ENCODE data around the gene METRNL.

DNA sequence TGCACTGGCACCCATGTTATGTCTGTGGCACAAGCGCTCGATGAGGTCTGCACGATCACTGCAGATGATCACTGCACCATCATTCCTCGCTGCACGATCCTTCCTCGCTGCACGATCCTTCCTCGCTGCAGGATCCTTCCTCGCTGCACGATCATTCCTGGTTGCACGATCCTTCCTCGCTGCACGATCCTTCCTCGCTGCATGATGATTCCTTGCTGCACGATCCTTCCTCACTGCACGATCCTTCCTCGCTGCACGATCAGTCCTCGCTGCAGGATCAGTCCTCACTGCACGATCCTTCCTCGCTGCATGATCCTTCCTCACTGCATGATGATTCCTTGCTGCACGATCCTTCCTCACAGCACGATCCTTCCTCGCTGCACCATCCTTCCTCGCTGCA lies 29.3 kb downstream of the METRNL start:
- TF ChIP-seq, protein P1, sequence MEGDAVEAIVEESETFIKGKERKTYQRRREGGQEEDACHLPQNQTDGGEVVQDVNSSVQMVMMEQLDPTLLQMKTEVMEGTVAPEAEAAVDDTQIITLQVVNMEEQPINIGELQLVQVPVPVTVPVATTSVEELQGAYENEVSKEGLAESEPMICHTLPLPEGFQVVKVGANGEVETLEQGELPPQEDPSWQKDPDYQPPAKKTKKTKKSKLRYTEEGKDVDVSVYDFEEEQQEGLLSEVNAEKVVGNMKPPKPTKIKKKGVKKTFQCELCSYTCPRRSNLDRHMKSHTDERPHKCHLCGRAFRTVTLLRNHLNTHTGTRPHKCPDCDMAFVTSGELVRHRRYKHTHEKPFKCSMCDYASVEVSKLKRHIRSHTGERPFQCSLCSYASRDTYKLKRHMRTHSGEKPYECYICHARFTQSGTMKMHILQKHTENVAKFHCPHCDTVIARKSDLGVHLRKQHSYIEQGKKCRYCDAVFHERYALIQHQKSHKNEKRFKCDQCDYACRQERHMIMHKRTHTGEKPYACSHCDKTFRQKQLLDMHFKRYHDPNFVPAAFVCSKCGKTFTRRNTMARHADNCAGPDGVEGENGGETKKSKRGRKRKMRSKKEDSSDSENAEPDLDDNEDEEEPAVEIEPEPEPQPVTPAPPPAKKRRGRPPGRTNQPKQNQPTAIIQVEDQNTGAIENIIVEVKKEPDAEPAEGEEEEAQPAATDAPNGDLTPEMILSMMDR (IDR thresholded peaks at IDR 0.05; ENCODE audit: poor library complexity, severe bottlenecking) = no peak
- no peak for TF ChIP-seq MXI1 (conservative IDR thresholded peaks at IDR 0.05; ENCODE audit: poor library complexity, severe bottlenecking)
- no peak for TF ChIP-seq POLR2AphosphoS5 (IDR thresholded peaks at IDR 0.05)
- no peak for TF ChIP-seq EP300 (conservative IDR thresholded peaks at IDR 0.05; ENCODE audit: poor library complexity, severe bottlenecking)
